GM08714 (cell line): Measurements from ENCODE around the gene CFAP161.

Experiments
- H3K4me3 ChIP-seq: fragments of 200-500 bp; sonication (Bioruptor generic); 2 replicates; pipeline ENCODE4 v1.5.1; 2014; ENCODE audit warnings: mild to moderate bottlenecking, low read length, inconsistent platforms
- ZNF274 ChIP-seq: IDR thresholded peaks from 2 replicates; pipeline ENCODE4 v1.6.1; 2012; ENCODE audit warnings: mild to moderate bottlenecking, low read depth, low read length

Gene CFAP161

DNA sequence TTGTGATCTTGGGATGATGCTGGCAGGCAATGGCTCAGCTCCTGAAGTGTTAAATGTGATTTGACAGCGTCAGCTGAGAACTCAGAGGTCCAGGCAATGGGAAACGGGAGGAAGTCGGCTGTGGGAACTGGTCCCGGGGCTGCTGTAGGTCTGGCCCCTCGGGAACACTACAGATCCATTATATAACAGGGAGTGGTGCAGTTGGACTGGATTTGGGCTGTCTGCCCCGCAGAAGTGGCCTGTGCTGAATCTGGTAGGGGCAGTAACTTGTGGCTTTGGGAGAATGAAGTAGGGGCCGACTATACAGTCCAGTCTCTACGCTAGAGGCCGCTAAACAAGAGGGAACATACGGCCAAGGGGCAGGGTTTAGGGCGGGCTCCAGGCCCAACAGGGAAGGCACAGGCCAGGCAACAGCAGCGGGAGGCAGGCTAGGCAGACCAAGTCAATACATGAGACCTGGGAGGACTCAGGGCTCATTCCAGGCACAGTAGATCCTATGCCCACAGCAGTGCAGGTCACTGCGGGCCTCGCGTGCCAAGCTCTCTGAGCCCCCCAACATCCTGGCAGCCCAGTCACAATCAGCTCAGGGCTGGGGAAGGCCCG is 42.3 kb downstream of the CFAP161 start:
- TF ChIP-seq ZNF274, result no peak
- no peak overlapping the region for H3K4me3 ChIP-seq

DNA sequence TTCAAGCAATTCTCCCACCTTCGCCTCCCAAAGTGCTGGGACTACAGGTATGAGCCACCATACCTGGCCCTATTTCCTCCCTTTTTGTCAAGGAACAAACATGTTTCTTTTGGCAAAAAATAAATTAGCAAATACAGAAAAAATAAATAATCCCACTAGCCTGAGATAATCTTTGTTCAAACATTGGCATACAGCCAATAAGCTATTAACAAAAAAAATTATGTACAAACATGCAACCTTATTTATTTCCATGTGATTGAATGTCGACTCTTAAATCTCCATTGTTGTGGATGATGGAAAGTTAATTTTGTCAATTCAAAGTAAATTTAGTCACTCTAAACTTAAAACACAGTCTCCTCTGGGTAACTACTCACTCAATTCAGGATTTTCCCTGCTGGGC is 44.3 kb downstream of the CFAP161 start:
- no peak overlapping the region for H3K4me3 ChIP-seq
- no peak for TF ChIP-seq ZNF274

DNA sequence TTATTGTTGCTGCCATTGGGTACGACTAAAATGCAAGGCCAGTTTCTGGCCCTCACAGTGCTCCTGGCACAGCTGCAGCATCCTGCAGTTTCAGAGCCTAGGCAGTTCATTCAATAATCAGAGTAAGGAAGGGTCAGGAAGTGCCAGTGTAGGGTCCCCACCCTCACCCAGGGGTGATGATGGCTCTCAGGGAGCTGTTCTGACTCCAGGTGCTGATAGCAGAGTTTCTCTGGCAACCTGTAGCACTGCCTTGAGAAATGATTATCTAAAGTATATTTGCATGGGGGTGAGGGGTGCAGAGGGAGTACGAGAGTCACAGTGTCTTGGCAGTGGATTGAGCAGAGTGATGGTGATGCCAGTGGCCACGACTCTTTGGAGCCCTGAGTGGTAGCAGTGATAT is 47.1 kb downstream of the CFAP161 start:
- TF ChIP-seq ZNF274, result no peak
- H3K4me3 ChIP-seq, result no peak overlapping the region

DNA sequence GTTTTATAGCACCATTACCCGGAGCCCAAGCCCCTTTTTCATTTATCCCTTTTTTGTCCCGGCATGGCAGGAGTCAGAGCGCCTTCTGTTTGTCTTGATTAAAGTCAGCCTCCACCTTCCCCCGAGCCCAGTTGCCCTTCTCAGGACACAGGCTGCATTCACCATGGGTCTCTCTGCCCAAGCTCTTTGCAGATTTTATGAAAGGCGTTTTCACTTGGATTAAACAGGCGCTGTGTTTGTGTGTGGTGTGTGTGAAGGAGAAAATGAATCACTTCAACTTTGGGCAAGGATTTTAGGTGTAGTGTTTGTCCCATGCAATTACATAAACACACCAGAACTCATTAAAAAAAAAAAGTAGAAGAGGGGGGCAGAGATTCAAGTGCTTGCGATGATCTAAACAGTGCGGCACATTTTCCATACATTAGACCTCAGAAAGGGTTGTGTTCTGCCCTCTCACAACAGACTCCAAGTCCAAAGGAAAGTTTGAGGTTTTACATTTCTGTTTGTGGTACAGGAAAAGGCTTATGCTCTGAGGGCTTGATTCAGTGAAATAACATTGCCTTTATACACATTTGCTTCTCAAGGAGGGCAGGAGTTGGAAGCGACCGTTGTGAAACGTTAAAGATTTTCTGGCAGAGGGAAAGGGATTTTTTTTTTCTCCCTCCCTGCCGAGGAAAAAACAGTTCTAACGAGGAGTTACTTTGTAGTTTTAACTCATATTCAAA is 48.1 kb downstream of the CFAP161 start:
- no peak for TF ChIP-seq ZNF274
- H3K4me3 ChIP-seq, result no peak overlapping the region

DNA sequence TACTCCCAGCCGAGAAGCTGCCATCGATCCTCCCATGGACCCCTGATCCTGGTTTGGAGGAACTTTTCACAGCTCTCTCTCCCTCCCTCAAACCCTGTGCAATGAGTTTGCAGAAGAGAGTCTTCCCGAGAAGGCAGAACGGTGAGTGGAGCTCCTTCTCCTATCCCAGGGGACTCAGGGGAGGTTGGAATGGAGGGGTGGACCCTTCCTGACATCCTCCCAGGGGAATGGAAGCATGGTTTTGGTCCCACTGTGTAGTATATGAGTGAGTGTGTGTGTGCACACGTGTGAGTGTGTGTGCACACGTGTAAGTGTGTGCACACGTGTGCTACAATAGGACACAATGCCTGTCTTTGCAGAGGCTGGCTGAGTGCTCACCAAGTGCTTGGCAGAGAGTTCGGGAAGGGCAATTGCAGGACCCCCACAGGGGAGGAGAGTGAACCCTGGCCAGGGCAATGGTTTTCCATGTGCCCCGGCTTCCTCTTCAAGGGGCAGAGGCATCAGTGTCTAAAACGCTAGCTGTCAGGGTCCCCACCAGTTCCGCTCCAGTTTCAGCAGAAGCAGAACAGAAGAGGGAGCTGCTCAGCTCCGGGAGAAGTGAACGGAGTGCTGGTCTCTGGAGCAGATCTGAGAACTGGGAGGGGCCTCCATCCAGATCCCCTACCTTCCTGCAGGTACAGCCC is 48.8 kb downstream of the CFAP161 start:
- TF ChIP-seq ZNF274, result no peak
- no peak overlapping the region for H3K4me3 ChIP-seq

GRCh38 chr15:81183439-81183775 is 49.3 kb downstream of the CFAP161 start:
- no peak overlapping the region for H3K4me3 ChIP-seq
- TF ChIP-seq ZNF274, result no peak

- no peak for TF ChIP-seq ZNF274
- no peak overlapping the region for H3K4me3 ChIP-seq
Measured at GRCh38 chr15:81184188-81184587, 50.1 kb downstream of the CFAP161 start.

- no peak overlapping the region for H3K4me3 ChIP-seq
- TF ChIP-seq ZNF274, result no peak
Measured at GRCh38 chr15:81185631-81186295, 51.7 kb downstream of the CFAP161 start.

GRCh38 chr15:81188354-81188753 is 54.3 kb downstream of the CFAP161 start:
- TF ChIP-seq ZNF274, result no peak
- H3K4me3 ChIP-seq, result no peak overlapping the region

DNA sequence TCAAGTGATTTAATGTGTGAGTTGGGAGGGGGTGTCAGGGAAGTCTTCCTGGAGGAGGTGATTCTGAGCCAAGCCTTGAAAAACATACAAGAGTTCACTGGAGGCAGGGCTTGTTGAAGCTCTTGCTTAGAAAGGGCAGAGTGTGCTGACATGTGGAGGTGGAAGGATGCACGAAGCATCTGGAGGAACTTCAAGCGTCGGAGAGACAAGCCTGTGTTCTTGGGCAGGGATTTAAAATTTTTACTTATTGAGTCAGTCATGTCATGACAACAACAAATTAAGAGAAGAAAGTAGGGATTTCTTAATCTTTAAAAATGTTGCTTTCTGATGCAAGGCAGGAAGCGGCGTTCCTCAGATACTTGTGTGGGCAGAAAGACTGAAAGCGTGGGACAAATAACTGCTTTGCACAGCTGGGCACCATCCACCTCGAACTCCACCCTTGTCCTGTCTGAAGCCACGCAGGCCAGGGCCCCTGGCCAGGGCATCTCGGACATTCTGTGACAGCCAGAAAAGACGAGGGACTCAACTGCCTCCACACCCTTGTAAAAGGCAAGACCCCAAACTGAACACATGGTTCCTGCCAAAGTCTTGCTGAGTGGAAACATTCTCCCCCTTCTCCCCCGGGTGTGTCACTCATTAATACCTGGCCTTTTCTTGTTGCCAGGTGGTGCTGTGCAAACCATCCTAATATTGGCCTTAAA is 55.7 kb downstream of the CFAP161 start:
- no peak overlapping the region for H3K4me3 ChIP-seq

GRCh38 chr15:81190922-81191507 is 56.9 kb downstream of the CFAP161 start:
- no peak overlapping the region for H3K4me3 ChIP-seq
- TF ChIP-seq ZNF274, result no peak

More for the DNA sequence above, 55.7 kb downstream of the CFAP161 start:
- TF ChIP-seq ZNF274, result no peak

DNA sequence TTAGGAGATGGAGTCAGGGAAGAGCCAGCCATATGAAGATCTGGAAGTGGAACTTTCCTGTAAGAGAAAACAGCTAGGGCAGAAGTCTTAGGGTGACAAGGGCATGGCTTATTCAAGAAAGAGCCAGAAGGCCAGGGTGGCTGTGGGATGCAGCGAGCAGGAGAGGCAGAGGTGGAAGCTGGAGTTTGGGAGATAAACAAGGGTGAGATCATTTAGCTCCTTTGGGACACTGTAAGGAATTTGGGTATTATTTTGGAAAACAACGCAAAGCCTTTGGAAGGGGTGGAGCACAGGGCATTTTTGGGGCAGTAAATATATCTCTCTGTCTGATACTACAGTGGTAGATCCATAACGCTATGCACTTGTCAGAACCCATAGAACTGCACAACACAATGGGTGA is 57.6 kb downstream of the CFAP161 start:
- no peak for TF ChIP-seq ZNF274
- H3K4me3 ChIP-seq, result no peak overlapping the region

DNA sequence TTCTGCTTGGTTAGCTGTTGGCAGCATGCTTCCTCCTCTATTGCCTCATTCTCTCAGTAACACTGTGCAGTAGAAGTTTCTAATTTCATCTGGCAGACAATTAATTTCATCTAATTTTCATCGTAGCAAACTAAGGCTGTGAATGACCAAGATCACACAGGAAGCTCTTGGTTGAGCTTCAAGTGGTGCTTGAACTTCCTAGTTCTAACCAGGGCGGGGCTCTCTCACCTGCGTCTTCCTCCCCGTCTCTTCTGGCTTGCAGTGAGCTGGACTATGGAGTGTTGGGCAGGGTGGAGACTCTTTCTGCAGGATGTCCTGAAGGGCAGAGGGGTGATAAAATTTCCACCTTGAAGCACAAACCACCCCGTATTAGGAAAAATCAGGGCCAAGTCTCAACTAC is 60.7 kb downstream of the CFAP161 start:
- no peak for TF ChIP-seq ZNF274
- H3K4me3 ChIP-seq, result no peak overlapping the region
